Duodenal mucosa (tissue), 2 donors: Measurements from ENCODE around the gene TRPV5.

Source experiments
- H3K27ac ChIP-seq: one replicate; pipeline ENCODE4 v1.7.0; 2013; ENCODE audit warnings: low read depth, low read length
- H3K27me3 ChIP-seq, 2 donors: one replicate each; pipeline ENCODE4 v1.7.0; 2013; ENCODE audit warnings: low read length in 2 of 2, control low read depth in 1 of 2; ENCODE audit not compliant: insufficient read depth in 2 of 2, control insufficient read depth in 1 of 2
- H3K36me3 ChIP-seq, 2 donors: one replicate each; pipeline ENCODE4 v1.7.0; 2013; ENCODE audit warnings: low read length in 2 of 2, control low read depth in 1 of 2; ENCODE audit not compliant: insufficient read depth in 2 of 2, control insufficient read depth in 1 of 2
- H3K4me1 ChIP-seq, 2 donors: one replicate each; pipeline ENCODE4 v1.7.0; 2013; ENCODE audit warnings: low read length in 2 of 2, control low read depth in 1 of 2; ENCODE audit not compliant: insufficient read depth in 2 of 2, control insufficient read depth in 1 of 2
- H3K4me3 ChIP-seq, 2 donors: one replicate each; pipeline ENCODE4 v1.7.0; 2013; ENCODE audit warnings: low read length in 2 of 2, low read depth in 1 of 2
- H3K9ac ChIP-seq, 2 donors: one replicate each; pipeline ENCODE4 v1.7.0; 2013; ENCODE audit warnings: low read length in 2 of 2, low read depth in 1 of 2
- H3K9me3 ChIP-seq, 2 donors: one replicate each; pipeline ENCODE4 v1.7.0; 2013; ENCODE audit warnings: low read length in 2 of 2, control low read depth in 1 of 2; ENCODE audit not compliant: control insufficient read depth in 1 of 2

TRPV5 gene

DNA sequence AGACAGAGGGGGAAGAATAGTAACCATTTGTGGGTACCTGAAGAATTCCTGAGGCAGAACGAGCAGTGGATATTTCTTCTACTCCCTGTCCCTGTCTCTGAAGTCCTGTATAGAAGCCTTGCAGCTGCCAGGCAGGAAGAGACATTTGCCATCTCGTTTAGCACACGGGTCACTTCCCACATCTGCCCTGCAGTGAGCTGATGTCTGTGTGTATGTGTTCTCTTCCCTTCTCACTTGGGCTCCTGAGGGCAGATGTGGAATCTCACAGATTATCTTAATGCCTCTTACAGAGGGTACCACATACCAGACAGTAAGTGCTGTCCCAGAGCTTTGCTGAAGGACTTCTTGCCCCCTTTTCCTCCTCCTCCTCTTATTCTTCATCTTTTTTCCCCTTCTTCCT, 33.9 kb downstream of the TRPV5 start:
- H3K9ac ChIP-seq: no peak overlapping the region
- no peaks in the 10 kb centered on the region for H3K27me3 ChIP-seq
- no peaks in the 10 kb centered on the region for H3K36me3 ChIP-seq
- no peak overlapping the region for H3K27ac ChIP-seq
- no peak overlapping the region for H3K4me3 ChIP-seq
- H3K9me3 ChIP-seq: peaks cover 0 to 4% of the 10 kb centered on the region in 2 donors
- peaks cover 20% of the 10 kb centered on the region in 2 donors for H3K4me1 ChIP-seq

GRCh38 chr7:142898377-142899170, 35.0 kb downstream of the TRPV5 start:
- Histone ChIP-seq H3K27ac (no peak overlapping the region), H3K36me3 (no peaks in the 10 kb centered on the region), H3K9me3 (no peaks in the 10 kb centered on the region), H3K4me3 (no peak overlapping the region), H3K4me1 (peaks cover 23% of the 10 kb centered on the region in 2 donors), H3K9ac (no peak overlapping the region), H3K27me3 (no peaks in the 10 kb centered on the region)

DNA sequence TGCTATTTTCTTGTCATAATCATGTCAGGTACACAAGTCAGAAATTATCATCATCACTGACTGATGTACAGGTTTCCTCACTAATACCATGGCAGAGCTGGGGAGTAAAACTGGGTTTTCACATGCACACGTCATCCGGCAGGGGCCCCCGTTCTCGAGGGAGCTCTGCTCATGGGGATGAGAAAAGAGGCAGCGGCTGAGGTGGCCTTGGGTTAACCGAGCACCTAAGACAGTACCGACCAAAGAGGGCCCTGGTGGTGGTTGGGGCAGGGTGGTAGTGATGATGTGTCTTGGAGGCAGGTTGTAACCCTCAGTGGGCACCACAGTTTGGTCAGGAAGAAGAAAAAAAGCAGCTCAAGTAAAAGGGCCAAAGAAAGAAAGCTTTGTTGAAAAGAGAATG, 35.9 kb downstream of the TRPV5 start:
- Histone ChIP-seq H3K27ac (no peak overlapping the region), H3K4me3 (no peak overlapping the region), H3K27me3 (no peaks in the 10 kb centered on the region), H3K36me3 (no peaks in the 10 kb centered on the region), H3K9ac (no peak overlapping the region), H3K4me1 (peaks cover 28 to 31% of the 10 kb centered on the region in 2 donors), H3K9me3 (no peaks in the 10 kb centered on the region)

- H3K4me1 ChIP-seq: peaks cover 32% of the 10 kb centered on the region in 2 donors
- no peak overlapping the region for H3K27ac ChIP-seq
- no peak overlapping the region for H3K9ac ChIP-seq
- H3K9me3 ChIP-seq: no peaks in the 10 kb centered on the region
- no peak overlapping the region for H3K4me3 ChIP-seq
- no peaks in the 10 kb centered on the region for H3K36me3 ChIP-seq
- no peaks in the 10 kb centered on the region for H3K27me3 ChIP-seq
Measured at GRCh38 chr7:142896741-142897379, 36.7 kb downstream of the TRPV5 start.

DNA sequence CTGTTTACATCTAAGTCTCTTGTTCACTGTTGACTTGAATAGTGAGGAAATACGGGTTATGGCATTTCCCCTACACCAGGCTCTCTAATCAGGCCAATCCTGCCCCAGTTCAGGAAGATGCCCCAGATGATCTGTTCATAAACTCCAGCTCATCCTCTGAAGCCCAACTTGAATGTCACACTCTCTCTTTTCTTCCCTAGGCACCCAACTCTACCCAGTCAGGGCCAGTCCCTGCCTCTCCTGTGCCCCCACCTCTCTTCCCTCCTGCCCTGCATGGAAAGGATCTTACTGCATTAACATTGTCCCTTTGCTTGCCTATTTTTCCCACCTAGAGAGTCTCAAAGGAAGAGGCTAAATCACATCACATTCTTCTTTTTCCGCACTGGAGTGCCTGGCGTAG, 37.4 kb downstream of the TRPV5 start:
- Histone ChIP-seq H3K27me3 (no peaks in the 10 kb centered on the region), H3K9ac (no peak overlapping the region), H3K4me3 (no peak overlapping the region), H3K36me3 (no peaks in the 10 kb centered on the region), H3K9me3 (no peaks in the 10 kb centered on the region), H3K27ac (no peak overlapping the region), H3K4me1 (peaks cover 34 to 36% of the 10 kb centered on the region in 2 donors)

DNA sequence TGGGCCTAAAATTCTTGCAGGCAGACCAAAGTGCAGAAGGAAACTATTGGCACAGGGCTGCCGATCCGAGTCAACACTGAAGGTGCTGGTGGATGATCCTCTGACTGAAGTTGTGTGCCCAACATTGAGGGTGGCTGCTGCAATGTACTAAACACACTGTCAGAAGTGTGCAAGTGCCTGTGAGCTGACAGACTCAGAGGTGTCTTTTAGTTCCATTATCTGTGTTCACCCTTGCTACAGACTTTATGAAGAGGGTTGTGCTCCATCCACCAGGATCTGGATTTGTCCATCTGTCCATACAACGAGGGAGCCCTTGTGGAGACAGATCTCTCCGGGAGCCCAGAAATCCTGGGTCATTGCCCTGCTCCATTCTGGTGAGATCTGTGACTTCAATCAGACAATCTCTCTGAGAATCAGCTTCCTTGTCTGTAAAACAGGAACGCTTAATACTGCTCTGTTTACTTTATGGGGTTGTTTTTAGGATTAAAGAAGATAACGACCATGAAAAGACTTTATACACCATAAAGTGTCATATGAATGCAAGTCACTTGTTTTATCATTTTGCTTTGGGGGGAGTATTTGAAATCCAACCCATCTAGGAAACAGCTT, 38.5 kb downstream of the TRPV5 start:
- Histone ChIP-seq H3K9me3 (no peaks in the 10 kb centered on the region), H3K27me3 (peaks cover 0 to 8% of the 10 kb centered on the region in 2 donors), H3K36me3 (no peaks in the 10 kb centered on the region), H3K9ac (no peak overlapping the region), H3K4me3 (no peak overlapping the region), H3K4me1 (peaks cover 39 to 46% of the 10 kb centered on the region in 2 donors), H3K27ac (no peak overlapping the region)

DNA sequence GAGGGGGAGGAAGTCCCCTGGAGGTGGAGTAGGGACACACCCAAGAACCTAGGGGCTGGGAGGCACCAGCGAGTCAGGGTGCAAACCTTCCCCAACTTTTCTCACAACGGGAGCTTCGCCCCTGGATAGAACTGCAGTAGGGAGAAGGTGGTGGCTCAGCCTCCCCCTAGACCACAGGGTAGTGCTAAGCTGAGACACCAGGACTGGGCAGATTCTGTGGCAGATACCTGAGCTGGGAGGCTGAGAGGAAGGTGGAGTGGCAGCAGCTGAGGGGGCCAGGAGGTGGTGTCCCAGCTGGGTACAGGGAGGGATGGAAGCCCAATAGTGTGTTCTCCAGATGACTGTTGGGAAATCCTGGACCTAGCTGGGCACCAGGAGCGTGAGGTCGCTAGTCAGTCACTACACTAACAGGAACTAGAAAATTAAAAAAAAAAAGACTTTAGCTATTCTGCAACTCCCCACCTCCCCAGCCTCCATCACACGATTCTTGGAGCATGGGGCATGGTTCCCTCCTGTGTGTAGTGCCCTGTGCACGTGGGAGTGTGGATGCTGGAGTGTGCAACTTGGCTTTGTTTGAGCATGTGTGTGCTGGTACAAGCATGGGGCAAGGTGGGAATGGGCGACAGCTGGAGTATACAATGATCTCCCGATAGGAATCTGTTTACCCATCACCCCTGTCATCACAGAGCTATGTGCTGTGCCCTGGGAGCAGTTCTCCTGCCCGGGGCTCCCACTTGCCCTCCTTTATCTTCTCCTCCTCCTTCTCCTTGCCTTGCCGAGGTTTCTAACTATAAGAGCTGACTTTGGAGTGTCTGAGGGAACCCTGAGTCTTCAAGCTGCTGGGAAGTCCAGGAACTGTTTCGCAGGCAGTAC, 39.2 kb downstream of the TRPV5 start:
- Histone ChIP-seq H3K9me3 (no peaks in the 10 kb centered on the region), H3K27me3 (peaks cover 0 to 8% of the 10 kb centered on the region in 2 donors), H3K4me1 (peaks cover 43 to 50% of the 10 kb centered on the region in 2 donors), H3K9ac (no peak overlapping the region), H3K27ac (no peak overlapping the region), H3K36me3 (no peaks in the 10 kb centered on the region), H3K4me3 (no peak overlapping the region)

DNA sequence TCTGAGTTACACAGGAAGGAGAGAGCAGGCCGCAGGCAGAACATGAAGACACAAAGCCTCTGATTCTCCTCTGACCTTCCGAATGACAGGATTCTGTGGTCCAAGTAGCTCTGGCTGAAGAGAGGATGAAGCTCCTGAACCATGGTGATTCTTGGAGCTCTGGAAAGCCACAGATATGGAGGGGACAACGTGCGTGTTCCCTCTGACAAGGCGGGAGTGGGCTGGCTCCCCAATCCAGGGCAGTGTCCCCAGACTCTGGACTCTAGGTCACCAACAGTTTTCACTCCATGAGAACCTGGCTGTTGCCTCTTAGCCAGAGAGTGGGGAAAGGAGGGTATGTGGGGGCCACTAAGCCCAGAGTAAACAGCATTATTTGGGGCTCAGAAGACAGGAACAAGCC, 40.6 kb downstream of the TRPV5 start:
- Histone ChIP-seq H3K27ac (no peak overlapping the region), H3K9ac (no peak overlapping the region), H3K4me3 (no peak overlapping the region), H3K4me1 (peaks cover 40 to 46% of the 10 kb centered on the region in 2 donors), H3K36me3 (no peaks in the 10 kb centered on the region), H3K27me3 (peaks cover 0 to 8% of the 10 kb centered on the region in 2 donors), H3K9me3 (no peaks in the 10 kb centered on the region)

DNA sequence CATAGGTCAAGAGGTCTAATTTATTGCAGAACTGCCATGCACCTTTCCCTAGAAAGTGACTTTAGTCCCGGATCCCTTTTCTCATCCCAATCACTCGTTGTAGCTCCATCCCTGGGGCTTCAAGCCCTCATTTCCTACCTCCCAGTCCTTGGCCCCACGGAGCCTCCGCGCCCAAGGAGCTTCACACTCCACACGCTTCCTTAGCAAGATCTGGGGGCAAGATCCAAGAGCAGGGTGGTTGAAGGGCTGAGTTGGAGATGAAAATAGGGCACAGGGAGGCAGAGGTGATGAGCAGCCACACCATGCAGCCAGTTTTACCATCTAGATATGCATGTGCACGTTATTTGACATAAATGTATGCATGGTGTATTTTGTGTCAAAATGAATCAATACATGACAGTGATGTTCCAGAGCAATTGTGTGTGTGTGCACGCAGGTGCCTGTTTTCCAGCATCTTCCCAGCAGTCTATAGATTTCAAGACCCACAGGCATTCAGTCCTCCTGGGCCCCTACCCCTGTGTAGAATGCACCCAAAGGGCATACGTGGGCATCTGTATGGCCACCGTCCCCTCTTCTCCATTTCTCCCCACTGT, 42.0 kb downstream of the TRPV5 start:
- no peak overlapping the region for H3K4me3 ChIP-seq
- no peak overlapping the region for H3K9ac ChIP-seq
- H3K4me1 ChIP-seq: peaks cover 54% of the 10 kb centered on the region in 2 donors
- H3K36me3 ChIP-seq: no peaks in the 10 kb centered on the region
- no peak overlapping the region for H3K27ac ChIP-seq
- no peaks in the 10 kb centered on the region for H3K9me3 ChIP-seq
- peaks cover 0 to 8% of the 10 kb centered on the region in 2 donors for H3K27me3 ChIP-seq
